GM20000 (cell line): ENCODE data around the gene CNGA3.

Experiments
- DNase-seq: peaks from one replicate; pipeline ENCODE4 v3.0.0; 2012; ENCODE audit warnings: low spot score
- TF ChIP-seq, protein P1 (sequence below): IDR thresholded peaks from 2 replicates; pipeline ENCODE4 v1.5.1; 2012; ENCODE audit warnings: mild to moderate bottlenecking, control low read depth; ENCODE audit errors: extremely low read depth, missing control alignments

Gene CNGA3

DNA sequence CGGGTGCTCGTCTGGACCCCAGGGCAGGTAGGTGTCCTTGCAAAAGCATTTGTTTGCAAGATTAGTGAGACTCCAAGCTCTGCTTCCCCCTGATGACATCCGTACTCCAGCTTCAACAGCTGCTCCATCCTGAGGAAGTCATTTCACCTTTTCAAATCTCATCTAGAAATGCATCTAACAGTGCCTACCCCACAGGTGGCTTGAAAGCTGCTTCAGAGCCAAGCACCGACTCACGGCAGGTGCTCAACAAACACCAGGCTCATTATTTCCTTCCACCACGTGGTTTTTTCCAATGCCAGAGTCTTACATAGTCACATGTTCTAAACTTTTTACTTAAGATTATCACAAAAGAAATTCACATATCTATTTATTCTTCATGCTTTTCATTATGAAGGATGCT lies 31.9 kb downstream of the CNGA3 start:
- no peak for DNase-seq
- TF ChIP-seq, protein P1, sequence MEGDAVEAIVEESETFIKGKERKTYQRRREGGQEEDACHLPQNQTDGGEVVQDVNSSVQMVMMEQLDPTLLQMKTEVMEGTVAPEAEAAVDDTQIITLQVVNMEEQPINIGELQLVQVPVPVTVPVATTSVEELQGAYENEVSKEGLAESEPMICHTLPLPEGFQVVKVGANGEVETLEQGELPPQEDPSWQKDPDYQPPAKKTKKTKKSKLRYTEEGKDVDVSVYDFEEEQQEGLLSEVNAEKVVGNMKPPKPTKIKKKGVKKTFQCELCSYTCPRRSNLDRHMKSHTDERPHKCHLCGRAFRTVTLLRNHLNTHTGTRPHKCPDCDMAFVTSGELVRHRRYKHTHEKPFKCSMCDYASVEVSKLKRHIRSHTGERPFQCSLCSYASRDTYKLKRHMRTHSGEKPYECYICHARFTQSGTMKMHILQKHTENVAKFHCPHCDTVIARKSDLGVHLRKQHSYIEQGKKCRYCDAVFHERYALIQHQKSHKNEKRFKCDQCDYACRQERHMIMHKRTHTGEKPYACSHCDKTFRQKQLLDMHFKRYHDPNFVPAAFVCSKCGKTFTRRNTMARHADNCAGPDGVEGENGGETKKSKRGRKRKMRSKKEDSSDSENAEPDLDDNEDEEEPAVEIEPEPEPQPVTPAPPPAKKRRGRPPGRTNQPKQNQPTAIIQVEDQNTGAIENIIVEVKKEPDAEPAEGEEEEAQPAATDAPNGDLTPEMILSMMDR: no peak

DNA sequence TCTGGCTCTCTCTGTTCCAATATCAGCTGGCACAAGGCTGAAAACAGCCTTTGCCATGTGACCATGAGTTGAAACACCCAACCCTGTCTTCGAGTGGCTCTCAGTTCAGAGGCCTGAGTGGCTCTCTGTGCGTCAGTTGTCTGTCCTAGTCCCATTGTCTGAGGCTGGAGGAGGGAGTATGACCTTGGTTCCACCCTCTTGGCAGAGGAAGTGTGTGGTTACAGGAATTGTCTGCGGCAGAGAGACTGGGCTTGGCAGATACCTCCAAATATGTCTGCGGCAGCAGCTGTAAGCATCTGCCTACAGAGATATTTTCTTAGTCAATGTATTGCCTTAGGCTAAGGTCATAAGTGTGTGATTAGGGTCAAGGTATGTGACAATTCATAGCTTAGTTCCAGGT lies 32.6 kb downstream of the CNGA3 start:
- DNase-seq: no peak
- TF ChIP-seq, protein P1: no peak

DNA sequence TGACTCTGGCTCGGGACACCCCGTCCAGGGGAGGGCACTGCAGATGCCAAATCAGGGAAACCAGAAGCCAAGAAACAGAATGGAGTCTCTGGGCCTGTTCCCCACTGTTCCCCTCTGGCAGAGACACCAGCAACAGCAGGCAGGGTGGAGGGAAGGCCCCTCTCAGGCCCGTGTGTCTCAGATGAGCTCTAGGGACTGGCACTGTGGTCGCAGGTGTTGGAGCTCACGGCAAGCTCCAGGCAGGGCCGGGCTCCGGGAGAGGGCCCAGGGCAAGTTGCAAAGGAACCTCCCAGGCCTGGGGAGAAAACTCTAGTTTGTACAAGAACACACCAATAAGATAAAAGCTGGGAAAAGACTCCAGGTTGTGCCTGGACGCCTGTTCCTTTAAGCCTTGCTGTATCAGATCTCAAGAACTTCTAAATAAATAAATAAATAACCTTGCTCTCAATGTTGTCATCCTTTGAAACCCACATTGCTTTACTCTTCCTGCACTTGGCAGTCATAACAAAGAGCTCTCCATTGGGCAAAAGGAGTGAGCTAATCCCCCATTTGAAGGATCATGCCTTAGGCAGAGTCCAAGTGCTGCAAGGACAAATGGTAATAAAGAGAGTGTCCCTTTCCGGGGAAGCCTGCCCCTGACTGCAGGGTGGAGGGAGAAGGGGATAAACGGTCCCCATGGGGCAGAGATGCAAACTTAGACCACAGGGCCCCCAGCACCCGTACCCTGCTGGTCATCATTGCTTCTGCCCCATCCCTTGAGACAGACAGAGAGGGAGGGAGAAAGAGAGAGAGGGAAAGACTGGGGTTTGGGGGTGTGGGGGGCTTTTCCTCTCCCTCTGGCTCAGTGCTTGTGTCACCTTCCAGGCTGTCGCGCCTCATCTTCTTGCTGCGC lies 33.3 kb downstream of the CNGA3 start:
- DNase-seq: no peak
- TF ChIP-seq, protein P1: no peak

DNA sequence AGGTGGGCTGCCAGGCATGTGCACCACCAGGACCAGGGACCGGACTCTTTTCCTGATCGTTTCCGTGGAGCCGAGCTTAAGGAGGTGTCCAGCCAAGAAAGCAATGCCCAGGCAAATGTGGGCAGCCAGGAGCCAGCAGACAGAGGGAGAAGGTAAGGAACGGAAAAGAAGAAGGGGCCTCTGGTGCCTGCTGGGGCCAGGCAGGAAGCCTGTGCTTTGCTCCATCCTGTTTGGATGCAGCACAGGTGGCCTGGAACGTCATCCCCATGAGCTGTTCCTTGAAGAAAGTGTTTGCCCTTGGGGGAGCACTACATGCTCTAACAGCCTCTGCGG lies 33.9 kb downstream of the CNGA3 start:
- no peak for DNase-seq
- TF ChIP-seq, protein P1: no peak

DNA sequence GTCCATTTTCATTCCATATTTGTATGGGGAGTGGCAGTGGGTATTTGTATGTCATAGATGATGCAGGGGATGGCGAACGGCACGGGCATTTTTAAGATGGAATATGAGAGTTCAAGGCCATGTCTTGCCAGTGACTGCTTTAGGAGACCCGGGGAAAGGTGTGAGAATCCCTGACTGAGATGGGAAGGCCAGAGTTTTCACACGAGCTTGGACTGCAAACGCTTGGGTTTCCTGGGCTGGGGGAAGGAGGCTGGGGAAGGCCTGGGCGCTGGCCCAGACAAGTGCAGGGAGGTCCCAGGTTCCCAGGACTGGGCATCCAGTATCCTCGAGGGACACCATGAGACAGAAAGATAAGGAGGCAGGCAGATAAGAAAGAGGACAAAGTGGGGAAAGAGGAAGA lies 35.2 kb downstream of the CNGA3 start:
- no peak for DNase-seq
- TF ChIP-seq, protein P1: no peak

DNA sequence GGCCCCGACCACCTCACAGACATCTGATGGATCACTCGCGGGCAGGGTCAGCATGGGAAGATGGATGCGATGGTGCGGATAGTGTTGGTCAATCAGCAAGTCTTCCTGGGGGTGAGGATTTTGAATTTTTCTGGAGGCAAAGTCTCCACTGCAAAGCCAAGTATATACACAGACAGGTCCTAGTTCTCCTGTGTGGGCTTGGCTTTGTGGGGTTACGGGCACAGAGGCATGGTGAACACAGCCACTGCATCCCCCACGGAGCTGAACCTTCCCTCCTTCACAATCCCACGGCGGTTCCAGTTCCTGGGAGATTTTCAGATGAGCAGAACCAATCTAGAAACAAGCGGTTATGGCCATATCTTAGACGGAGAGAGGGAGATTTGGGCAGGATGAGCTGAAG lies 35.8 kb downstream of the CNGA3 start:
- TF ChIP-seq, protein P1: no peak
- DNase-seq: no peak

DNA sequence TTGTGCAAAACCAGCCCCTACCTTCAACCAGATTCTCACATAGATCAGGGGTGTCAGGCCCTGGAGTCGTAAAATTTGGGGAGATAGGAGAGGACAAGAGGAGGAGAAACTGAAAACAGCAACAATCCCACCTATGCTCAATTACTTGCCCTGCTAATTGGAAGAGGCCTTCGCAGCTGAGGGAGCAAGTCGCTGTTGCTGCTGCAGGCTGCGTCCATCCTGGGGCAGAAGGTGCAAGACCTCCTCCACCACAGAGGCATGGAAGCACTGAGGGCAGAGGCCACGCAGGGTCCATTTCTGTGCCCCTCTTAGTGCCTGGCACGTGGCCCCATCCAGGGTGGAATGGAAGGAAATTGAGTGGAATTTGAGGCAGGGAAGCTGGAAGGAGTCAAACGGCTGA lies 36.5 kb downstream of the CNGA3 start:
- no peak for DNase-seq
- TF ChIP-seq, protein P1: no peak
